HG03108 (cell line): ENCODE data around the gene PEG3.
"Not testable (repeated sequence)": the region's sequence is repeated elsewhere in the genome, so short reads cannot be mapped to it uniquely, and the experiment has no call there.

Experiments
- ATAC-seq: cut with Tn5 transposase; IDR thresholded peaks from one replicate; pipeline ENCODE4 v1.9.1; 2021; ENCODE audit warnings: moderate library complexity; ENCODE audit not compliant: unreplicated experiment

PEG3 gene

DNA sequence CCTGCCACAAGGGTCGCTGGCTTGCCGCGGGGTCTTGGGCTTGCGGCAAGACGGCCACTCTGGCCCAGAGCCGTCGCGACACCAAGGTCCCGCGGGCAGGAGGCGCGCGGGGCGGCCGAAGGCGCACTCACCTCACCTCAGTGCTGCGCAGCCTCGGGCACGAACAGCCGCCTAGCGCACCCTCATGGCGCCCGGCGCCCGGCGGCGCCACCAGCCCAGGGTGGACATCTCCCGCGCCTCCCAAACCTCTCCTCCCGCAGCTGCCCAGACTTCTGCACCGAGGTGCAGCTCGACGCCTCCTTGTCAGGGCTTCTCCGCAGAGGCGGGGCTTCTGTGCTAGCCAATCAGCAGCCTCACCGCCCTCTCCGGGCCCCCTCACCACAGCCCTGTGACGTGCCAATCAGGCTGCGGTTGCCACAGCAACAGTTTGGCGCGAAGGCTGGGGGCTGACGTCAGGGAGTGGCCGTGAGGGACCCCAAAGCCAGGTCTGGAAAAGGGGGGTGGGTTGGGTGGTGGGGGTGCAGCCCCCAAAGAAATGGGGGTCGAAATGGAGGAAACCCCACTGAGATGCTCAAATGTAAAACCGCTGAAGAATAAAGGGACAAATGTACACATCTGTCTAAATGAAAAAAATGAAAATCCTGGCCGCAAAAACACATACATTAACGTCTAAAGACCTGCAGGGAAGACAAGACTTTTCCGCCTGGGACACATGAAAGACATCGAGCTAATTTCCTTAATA is at the start of gene PEG3, which contains the start of gene ZIM2:
PEG3 (minus strand) TSS at position 276 of the 742 bp plus-strand sequence. CDS start 16,071 bp downstream, outside the sequence.
ZIM2 (minus strand) TSS at position 276 of the 742 bp plus-strand sequence. CDS start 16,449 bp downstream, outside the sequence.
- no peak for ATAC-seq

GRCh38 chr19:56885173-56885985 is 44.9 kb upstream of the PEG3 start:
- ATAC-seq: no peak

GRCh38 chr19:56884441-56884840 is 43.9 kb upstream of the PEG3 start:
- no peak for ATAC-seq

- ATAC-seq: no peak
Measured at GRCh38 chr19:56880592-56881190, 40.2 kb upstream of the PEG3 start.

DNA sequence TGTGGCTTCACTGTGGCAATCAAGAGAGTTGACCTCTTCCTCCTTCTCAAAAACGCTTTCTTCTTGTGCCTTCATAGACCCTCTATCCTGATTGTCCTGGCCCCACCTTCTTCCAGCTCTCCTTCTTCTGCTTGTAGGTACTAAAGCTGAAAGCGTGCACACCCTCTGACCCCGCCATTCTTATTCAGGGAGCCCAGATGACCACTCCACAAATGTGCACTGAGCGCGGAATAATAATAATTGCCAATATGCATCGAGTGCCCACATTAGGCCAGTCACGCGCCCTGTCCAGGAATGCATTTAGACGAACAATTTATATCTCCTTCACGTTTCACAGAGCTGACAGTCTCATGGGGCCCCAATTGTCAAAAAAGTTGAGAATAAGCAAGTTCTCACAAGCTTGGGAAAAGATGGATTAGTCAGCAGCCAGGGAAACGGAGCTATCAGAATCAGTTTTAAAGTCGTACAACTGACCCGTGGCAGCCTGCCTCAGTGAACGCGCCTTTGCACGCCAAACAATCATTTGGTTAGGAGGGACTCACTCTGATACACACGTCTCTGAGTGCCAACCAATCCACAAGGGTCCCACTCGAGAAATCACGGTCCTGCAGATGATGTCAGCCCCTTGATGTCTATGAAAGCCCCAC is 36.7 kb upstream of the PEG3 start:
- ATAC-seq: no peak

GRCh38 chr19:56875717-56876116 is 35.2 kb upstream of the PEG3 start:
- no peak for ATAC-seq

GRCh38 chr19:56874530-56874929 is 34.0 kb upstream of the PEG3 start:
- no peak for ATAC-seq

DNA sequence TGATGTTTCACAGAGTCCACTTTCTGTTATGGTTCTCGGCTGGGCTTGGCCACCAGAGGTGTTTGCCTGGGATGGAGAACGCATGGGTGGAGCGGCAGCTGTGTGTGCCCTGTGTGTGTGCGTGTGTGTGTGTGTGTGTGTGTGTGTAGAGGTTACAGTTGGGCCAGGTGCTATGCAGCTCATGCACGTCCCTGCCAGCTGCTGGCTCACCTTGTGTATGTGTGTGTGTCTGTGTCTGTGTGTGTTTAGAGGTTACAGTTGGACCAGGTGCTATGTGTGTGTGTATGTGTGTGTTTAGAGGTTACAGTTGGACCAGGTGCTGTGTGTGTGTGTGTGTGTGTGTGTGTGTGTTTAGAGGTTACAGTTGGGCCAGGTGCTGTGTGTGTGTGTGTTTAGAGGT is 33.0 kb upstream of the PEG3 start:
- no peak for ATAC-seq

- ATAC-seq: no peak
Measured at GRCh38 chr19:56869886-56870285, 29.4 kb upstream of the PEG3 start.

GRCh38 chr19:56868446-56868845 is 27.9 kb upstream of the PEG3 start:
- ATAC-seq: no peak

GRCh38 chr19:56866538-56866937 is 26.0 kb upstream of the PEG3 start:
- ATAC-seq: no peak

GRCh38 chr19:56864443-56865125 is 24.1 kb upstream of the PEG3 start:
- no peak for ATAC-seq

DNA sequence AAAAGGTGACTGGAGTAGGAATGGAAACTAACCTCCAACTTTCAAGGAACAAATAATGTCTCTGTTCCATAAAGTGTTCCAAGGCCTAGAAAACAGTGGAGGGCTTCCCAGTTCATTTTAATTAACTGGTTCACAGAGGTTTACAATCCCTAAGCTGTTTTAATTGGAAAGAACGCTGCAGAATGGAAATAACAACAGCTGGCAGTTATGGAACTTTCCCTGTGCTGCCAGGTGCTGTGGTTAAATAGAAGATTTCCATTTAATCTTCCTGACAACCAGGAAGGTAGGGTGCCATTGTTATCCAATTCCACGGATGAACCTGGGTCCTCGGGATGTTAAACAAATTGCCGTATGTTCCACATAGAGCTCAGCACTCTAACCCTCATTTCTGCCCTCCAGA is 22.2 kb upstream of the PEG3 start:
- no peak for ATAC-seq

DNA sequence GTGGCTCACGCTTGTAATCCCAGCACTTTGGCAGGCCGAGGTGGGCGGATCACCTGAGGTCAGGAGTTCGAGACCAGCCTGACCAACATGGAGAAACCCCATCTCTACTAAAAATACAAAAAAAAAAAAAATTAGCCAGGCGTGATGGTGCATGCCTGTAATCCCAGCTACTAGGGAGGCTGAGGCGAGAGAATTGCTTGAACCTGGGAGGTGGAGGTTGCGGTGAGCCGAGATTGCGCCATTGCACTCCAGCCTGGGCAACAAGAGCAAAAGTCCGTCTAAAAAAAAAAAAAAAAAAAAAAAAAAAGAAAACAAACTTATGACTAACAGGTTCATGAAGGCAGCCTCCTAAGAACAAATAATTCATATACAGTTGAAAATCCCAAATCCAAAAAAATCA is 19.9 kb upstream of the PEG3 start:
- ATAC-seq: not testable (repeated sequence)

DNA sequence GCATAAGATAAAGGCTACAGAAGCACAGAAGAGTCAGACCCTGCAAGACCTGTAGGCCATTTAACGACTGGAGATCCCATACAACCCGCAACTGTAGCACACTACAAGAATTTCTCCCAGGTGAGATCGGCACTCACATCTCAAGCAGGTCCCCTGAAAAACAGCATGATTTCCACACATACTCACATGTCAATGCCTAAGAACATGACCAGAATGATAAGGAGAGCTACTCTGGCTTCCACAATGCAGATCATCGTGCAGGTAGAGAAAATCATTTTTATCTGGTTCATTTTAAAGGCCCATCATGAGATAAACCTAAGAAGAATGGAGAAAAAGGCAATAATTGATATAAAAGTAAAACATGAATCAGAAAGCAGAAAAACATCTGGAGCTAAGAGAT is 17.5 kb upstream of the PEG3 start:
- ATAC-seq: no peak

- ATAC-seq: no peak
Measured at GRCh38 chr19:56856822-56857221, 16.3 kb upstream of the PEG3 start.

DNA sequence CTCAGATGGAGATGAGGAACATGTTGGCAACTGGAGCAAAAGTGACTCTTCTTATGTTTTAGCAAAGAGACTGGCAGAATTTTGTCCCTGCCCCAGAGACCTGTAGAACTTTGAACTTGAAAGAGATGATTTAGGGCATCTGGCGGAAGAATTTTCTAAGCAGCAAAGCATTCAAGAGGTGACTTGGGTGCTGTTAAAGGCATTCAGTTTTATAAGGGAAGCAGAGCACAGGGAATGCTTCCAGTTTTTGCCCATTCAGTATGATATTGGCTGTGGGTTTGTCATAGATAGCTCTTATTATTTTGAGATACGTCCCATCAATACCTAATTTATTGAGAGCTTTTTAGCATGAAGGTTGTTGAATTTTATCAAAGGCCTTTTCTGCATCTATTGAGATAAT is 11.8 kb upstream of the PEG3 start:
- ATAC-seq: not testable (repeated sequence)

DNA sequence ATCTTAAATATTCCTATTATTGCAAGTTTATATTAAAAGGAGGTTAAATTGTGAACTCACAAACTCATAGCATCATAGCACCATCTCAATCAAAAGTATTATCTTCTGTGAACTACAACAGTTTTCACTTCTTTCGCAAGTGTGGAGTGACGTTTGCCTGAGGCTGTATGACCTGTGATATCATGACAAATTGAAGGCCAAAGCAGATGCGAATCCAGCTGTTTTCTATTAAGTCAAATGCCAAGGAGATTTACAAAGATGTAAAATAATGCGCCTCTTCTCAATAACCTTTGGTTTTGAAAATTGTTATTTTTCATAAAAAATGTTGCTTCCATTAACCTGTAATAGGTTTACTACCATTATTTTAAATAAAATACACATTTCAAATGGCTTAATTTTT is 7.6 kb upstream of the PEG3 start:
- no peak for ATAC-seq

GRCh38 chr19:56842412-56842811 is 1.9 kb upstream of the PEG3 start:
- no peak for ATAC-seq

GRCh38 chr19:56841193-56841543 is 642 bp upstream of the PEG3 start:
- ATAC-seq: no peak
